Measurements from ENCODE around the gene GJD3. TPM values are rescaled to one million over a fixed set of nuclear protein-coding genes. Genes with fewer than 3 reads are reported as not detected.

Gene GJD3
- total and polyA plus RNA-seq, 12 donors: 0.65 to 6.2 (median 1.6) TPM

DNA sequence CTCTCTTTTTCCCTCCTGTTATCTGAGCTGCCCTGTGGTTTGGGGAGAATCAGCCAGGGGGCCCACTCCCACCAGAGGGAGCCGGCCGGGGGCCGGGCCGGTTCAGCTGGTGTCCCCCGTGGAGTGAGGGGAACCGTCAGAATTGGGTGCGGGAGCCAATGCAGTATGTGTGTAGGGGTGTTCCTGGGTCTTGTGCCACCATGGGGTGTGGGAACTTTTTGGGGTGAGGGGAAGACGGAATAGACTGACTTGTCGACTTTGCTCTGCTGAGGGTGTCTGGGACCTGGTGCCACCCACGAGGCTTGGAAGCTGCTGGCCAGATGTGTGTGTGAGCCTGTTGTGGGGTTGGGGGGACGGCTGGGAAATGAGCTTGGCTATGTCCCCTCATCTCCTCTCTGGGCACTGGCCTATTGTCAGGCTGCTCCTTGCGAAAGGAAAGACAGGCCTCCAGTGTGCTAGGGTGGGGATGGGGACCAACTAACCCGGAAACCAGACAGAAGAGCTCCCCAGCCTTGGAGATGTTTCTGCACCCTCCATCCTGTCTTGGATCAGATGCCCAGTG is 45.6 kb downstream of the GJD3 start:
- TF ChIP-seq, protein P1, sequence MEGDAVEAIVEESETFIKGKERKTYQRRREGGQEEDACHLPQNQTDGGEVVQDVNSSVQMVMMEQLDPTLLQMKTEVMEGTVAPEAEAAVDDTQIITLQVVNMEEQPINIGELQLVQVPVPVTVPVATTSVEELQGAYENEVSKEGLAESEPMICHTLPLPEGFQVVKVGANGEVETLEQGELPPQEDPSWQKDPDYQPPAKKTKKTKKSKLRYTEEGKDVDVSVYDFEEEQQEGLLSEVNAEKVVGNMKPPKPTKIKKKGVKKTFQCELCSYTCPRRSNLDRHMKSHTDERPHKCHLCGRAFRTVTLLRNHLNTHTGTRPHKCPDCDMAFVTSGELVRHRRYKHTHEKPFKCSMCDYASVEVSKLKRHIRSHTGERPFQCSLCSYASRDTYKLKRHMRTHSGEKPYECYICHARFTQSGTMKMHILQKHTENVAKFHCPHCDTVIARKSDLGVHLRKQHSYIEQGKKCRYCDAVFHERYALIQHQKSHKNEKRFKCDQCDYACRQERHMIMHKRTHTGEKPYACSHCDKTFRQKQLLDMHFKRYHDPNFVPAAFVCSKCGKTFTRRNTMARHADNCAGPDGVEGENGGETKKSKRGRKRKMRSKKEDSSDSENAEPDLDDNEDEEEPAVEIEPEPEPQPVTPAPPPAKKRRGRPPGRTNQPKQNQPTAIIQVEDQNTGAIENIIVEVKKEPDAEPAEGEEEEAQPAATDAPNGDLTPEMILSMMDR (IDR thresholded peaks at IDR 0.05): peak in 3 of 9 donors; percentile 22 to 32 (median 30)
- Histone ChIP-seq H3K27ac (peak overlapping the region; percentile 83 to 98 (median 96)), H3K9me3 (no peaks in the 10 kb centered on the region), H3K36me3 (no peaks in the 10 kb centered on the region), H3K4me1 (peaks cover 51 to 96% (median 88%) of the 10 kb centered on the region in 9 donors), H3K27me3 (no peaks in the 10 kb centered on the region), H3K4me3 (peak overlapping the region; percentile 75 to 100 (median 94))
- ATAC-seq (no peak), DNase-seq (peak in 1 of 2 donors; percentile 20)
- intact Hi-C loops (cut with DNase I): loop anchor here in 2 of 10 donors (2.0 kb wide), 2 partner anchors 22 to 28 kb away; no protein-coding TSS in a partner anchor
- WGBS, 2 donors: 4 to 5% methylated on average over 13 of the region's 13 CpGs

DNA sequence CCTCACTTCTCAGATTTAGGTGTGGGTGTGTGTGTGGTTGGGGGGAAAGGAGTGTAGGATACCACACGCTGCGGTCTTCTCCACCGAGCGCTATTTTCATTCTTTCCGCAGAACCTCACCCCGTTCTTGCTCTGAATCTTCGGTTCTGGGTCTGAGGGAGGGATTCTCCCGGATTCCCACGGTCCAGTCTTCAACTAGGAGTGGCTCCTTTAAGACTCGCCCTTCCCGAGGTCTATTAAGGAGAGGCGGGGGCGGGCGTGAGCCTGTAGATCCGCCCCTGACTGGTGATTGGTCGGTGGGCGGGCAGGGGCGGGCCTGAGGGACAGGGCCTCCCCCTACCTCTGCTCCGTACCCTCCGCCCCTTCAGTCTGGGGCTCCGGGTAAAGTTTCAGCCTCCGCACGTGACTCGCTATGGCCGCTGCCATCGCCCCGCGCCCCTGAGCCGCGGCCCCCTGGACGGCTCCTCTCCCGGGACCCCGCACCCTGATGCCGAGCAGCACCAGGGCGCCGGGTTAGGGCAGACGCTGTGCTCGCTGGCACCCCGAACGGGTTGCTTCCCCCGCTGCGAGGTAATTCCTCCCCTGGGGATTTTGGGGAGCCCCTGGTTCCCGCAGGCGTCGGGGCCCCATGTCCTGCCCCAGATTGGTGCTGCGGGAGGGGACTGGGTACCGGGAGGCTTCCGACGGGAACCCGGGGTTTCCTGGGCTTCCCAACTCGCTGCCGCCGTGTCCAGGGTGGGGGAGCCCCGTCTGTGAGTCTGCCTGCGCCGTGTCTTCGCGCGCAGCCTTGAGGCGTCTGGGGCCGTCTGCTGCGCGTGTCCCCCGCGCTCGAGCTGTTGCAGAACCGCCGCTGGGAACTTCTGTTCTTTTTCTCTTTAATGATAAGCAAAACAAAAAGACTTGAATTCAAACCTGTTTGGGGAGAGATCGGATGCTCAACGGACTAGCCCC is 46.4 kb downstream of the GJD3 start:
- Histone ChIP-seq H3K4me1 (peaks cover 47 to 96% (median 88%) of the 10 kb centered on the region in 9 donors), H3K9me3 (no peaks in the 10 kb centered on the region), H3K4me3 (peak overlapping the region; percentile 75 to 100 (median 94)), H3K36me3 (no peaks in the 10 kb centered on the region), H3K27me3 (no peaks in the 10 kb centered on the region), H3K27ac (peak overlapping the region; percentile 83 to 98 (median 96))
- 0% methylated on average over 67 to 70 of the region's 70 CpGs for WGBS, 2 donors
- ATAC-seq (peak; percentile 86 to 93 (median 91)), DNase-seq (peak; percentile 94 to 96)
- TF ChIP-seq, protein P1 (IDR thresholded peaks at IDR 0.05): peak in 1 of 9 donors; percentile 11
- intact Hi-C loops (cut with DNase I): loop anchor here in 3 of 10 donors (2.0 kb wide), 3 partner anchors 23 to 29 kb away; no protein-coding TSS in a partner anchor

DNA sequence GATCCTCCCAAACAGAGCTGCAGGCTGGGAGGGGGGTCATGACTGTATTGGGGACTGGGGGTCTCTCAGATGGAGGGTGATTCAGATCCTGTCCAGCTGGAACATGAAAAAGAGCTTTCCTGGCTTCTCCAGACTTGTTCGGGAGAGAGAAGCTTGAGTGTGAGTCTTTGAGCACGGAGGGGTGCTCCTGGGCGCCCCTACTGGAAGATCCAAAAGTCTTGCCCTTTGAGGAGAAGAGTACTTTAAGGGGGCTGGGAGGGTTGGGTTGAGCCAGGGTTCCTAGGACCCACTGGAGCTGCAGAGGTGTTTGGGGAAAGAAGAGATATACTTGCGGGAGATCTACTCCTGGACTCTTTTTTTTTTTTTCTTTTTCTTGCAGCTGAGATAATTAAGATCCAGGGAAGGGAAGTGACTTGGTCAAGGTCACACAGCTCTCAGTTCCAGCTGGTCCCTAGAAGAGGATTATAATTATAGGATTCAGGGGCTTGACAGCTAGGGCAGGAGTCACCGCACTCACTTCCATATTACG is 47.1 kb downstream of the GJD3 start:
- TF ChIP-seq, protein P1 (IDR thresholded peaks at IDR 0.05): peak; percentile 47 to 72 (median 59)
- intact Hi-C loops (cut with DNase I): loop anchor here in 1 of 10 donors (2.0 kb wide), 1 partner anchor 25 kb away; no protein-coding TSS in a partner anchor

More for the DNA sequence above, 47.1 kb downstream of the GJD3 start:
- Histone ChIP-seq H3K36me3 (no peaks in the 10 kb centered on the region), H3K27me3 (no peaks in the 10 kb centered on the region), H3K27ac (peak overlapping the region; percentile 66 to 98 (median 96)), H3K4me3 (peak overlapping the region; percentile 7 to 100 (median 94)), H3K4me1 (peaks cover 48 to 96% (median 90%) of the 10 kb centered on the region in 9 donors), H3K9me3 (no peaks in the 10 kb centered on the region)
- peak in 6 of 8 donors; percentile 13 to 51 (median 27) for ATAC-seq
- 4 to 7% methylated on average over 6 of the region's 6 CpGs for WGBS, 2 donors
- DNase-seq: peak in 1 of 2 donors; percentile 65
